ENCODE data around the gene LRRK1. TPM values are rescaled to one million over a fixed set of nuclear protein-coding genes. Genes with fewer than 3 reads are reported as not detected.
A peak's percentile ranks its signal among the peaks of the same experiment; 100 is the strongest.

The LRRK1 gene
- total RNA-seq, 4 donors from 2014 or later = 14.1 to 31.5 (median 16.8) TPM

DNA sequence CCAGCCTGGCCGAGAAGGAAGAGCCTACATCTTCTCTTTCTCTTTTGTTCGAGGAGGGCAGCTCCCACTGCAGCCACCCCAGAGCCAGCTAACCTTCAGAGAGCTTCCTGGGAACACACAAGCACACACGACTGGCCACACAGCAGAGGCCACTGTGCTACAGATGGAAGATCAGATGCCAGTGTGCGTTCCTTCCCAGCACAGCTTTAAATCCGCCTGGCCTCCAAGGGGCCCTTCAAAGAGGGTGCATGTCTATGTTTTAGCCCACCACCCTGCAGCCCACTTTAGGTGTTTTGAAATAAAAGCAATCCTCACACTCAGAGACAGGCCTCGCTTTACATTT is 27.2 kb upstream of the LRRK1 start:
- TF ChIP-seq, protein P1, sequence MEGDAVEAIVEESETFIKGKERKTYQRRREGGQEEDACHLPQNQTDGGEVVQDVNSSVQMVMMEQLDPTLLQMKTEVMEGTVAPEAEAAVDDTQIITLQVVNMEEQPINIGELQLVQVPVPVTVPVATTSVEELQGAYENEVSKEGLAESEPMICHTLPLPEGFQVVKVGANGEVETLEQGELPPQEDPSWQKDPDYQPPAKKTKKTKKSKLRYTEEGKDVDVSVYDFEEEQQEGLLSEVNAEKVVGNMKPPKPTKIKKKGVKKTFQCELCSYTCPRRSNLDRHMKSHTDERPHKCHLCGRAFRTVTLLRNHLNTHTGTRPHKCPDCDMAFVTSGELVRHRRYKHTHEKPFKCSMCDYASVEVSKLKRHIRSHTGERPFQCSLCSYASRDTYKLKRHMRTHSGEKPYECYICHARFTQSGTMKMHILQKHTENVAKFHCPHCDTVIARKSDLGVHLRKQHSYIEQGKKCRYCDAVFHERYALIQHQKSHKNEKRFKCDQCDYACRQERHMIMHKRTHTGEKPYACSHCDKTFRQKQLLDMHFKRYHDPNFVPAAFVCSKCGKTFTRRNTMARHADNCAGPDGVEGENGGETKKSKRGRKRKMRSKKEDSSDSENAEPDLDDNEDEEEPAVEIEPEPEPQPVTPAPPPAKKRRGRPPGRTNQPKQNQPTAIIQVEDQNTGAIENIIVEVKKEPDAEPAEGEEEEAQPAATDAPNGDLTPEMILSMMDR (IDR thresholded peaks at IDR 0.05) = no peak
- TF ChIP-seq POLR2A (IDR thresholded peaks at IDR 0.05) = no peak
- no peak for TF ChIP-seq EP300 (IDR thresholded peaks at IDR 0.05)
- peaks cover 0 to 4% (median 0%) of the 10 kb centered on the region in 3 donors for H3K36me3 ChIP-seq
- DNase-seq (ENCODE audit: low spot score in 2 of 2) = no peak

GRCh38 chr15:100893261-100893963 is 25.7 kb upstream of the LRRK1 start:
- H3K36me3 ChIP-seq = peaks cover 0 to 6% (median 0%) of the 10 kb centered on the region in 3 donors
- H3K9me3 ChIP-seq = no peaks in the 10 kb centered on the region
- TF ChIP-seq, protein P1 (IDR thresholded peaks at IDR 0.05) = no peak
- TF ChIP-seq EP300 (IDR thresholded peaks at IDR 0.05) = no peak
- TF ChIP-seq POLR2A (IDR thresholded peaks at IDR 0.05) = no peak
- H3K4me1 ChIP-seq = peaks cover 0 to 18% (median 7%) of the 10 kb centered on the region in 4 donors
- 94% methylated on average over 6 of the region's 6 CpGs for WGBS, 2 donors
- no peak overlapping the region for H3K27ac ChIP-seq
- no peaks in the 10 kb centered on the region for H3K27me3 ChIP-seq
- H3K4me3 ChIP-seq = no peak overlapping the region
- DNase-seq (ENCODE audit: low spot score in 2 of 2) = no peak

More for the DNA sequence above, 27.2 kb upstream of the LRRK1 start:
- no peaks in the 10 kb centered on the region for H3K9me3 ChIP-seq
- H3K27ac ChIP-seq = peak overlapping the region in 2 of 4 donors; percentile 23 to 40
- WGBS, 2 donors = 69 to 76% methylated on average over 6 of the region's 6 CpGs
- no peaks in the 10 kb centered on the region for H3K27me3 ChIP-seq
- H3K4me3 ChIP-seq = no peak overlapping the region
- H3K4me1 ChIP-seq = peaks cover 0 to 18% (median 7%) of the 10 kb centered on the region in 4 donors

GRCh38 chr15:100893964-100894295 is 25.2 kb upstream of the LRRK1 start:
- no peaks in the 10 kb centered on the region for H3K9me3 ChIP-seq
- TF ChIP-seq, protein P1 (IDR thresholded peaks at IDR 0.05) = no peak
- TF ChIP-seq POLR2A (IDR thresholded peaks at IDR 0.05) (no peak), EP300 (IDR thresholded peaks at IDR 0.05) (no peak)
- no peak overlapping the region for H3K4me3 ChIP-seq
- H3K27me3 ChIP-seq = no peaks in the 10 kb centered on the region
- H3K4me1 ChIP-seq = peaks cover 0 to 15% (median 6%) of the 10 kb centered on the region in 4 donors
- H3K36me3 ChIP-seq = peaks cover 0 to 6% (median 0%) of the 10 kb centered on the region in 3 donors
- DNase-seq (ENCODE audit: low spot score in 2 of 2) = no peak
- 67 to 69% methylated on average over 9 of the region's 9 CpGs for WGBS, 2 donors
- H3K27ac ChIP-seq = no peak overlapping the region

DNA sequence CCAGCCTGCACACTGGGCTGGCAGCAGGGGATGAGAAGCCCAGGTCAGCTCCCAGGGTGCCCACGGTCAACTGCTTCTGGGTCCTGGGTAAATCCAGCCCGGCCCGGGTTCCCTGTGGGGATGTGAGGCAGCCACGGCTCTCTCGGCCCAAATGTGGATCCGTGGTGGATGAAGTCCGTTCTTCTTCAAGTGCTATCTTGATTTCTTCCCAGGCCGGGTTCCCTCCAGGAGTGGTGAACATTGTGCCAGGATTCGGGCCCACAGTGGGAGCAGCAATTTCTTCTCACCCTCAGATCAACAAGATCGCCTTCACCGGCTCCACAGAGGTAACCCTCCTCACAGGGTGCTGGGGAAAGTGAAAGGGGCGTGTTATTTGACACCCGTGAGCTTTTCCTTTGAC is 23.4 kb upstream of the LRRK1 start:
- peaks cover 0 to 5% (median 0%) of the 10 kb centered on the region in 4 donors for H3K4me1 ChIP-seq
- no peaks in the 10 kb centered on the region for H3K27me3 ChIP-seq
- H3K9me3 ChIP-seq = no peaks in the 10 kb centered on the region
- peaks cover 0 to 6% (median 0%) of the 10 kb centered on the region in 3 donors for H3K36me3 ChIP-seq
- H3K27ac ChIP-seq = no peak overlapping the region
- 90 to 92% methylated on average over 10 to 13 of the region's 13 CpGs for WGBS, 2 donors
- no peak for DNase-seq (ENCODE audit: low spot score in 2 of 2)
- TF ChIP-seq EP300 (IDR thresholded peaks at IDR 0.05) = no peak
- TF ChIP-seq, protein P1 (IDR thresholded peaks at IDR 0.05) = no peak
- TF ChIP-seq POLR2A (IDR thresholded peaks at IDR 0.05) = no peak
- H3K4me3 ChIP-seq = no peak overlapping the region

DNA sequence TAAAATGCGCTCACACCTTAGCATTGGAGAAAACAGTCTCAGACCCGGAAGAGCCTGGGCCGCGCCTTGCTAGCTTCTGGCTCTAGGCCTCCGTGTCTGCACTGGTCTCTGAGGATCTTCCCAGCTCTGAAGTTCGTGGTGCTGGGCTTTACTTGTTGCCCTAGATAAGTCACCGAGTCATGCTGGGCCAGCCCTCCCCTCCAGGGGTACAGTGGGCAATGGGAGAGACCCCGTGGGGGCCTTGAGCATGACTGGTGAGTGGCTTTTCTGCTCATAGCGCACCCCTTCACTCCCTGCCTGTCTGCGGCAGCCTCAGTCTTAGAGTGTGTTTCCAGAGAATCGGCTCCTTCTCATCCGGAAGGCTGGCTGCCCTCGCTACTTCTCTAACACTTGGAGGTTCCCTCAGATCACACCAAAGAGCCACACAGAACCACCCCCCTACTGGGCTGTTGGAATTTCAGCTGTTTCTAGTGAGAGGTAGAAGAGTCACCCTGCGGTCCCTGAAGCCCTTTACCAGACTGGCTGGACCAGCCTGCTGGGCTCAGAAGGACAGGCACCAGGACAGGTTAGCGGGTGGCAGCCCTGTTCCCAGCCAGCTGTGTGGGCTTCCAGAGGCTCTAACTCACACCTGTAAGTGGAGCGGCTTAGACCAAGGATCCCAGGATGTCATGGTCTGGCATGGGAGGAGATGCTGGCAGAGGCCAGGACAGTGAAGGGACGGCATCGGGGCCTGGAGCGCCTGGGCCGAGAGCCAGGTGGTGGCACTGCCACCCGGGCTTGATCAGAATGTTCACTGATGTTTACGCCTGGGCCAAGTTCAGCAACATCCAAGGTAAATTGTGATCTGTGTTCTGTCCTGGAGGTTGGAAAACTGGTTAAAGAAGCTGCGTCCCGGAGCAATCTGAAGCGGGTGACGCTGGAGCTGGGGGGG is 21.7 kb upstream of the LRRK1 start:
- Histone ChIP-seq H3K4me3 (no peak overlapping the region), H3K27ac (no peak overlapping the region), H3K36me3 (peaks cover 0 to 6% (median 0%) of the 10 kb centered on the region in 3 donors), H3K9me3 (no peaks in the 10 kb centered on the region), H3K27me3 (no peaks in the 10 kb centered on the region), H3K4me1 (peaks cover 0 to 17% (median 0%) of the 10 kb centered on the region in 4 donors)
- no peak for TF ChIP-seq EP300 (IDR thresholded peaks at IDR 0.05)
- TF ChIP-seq, protein P1 (IDR thresholded peaks at IDR 0.05) = no peak
- TF ChIP-seq POLR2A (IDR thresholded peaks at IDR 0.05) = no peak
- 87 to 89% methylated on average over 26 of the region's 26 CpGs for WGBS, 2 donors
- DNase-seq (ENCODE audit: low spot score in 2 of 2) = no peak
